Measurements from ENCODE around the gene CKS2.
"Not testable (repeated sequence)": the region's sequence is repeated elsewhere in the genome, so short reads cannot be mapped to it uniquely, and the experiment has no call there.

The CKS2 gene

GRCh38 chr9:89311346-89312221, 589 bp downstream of the CKS2 start:
- DNase-seq, result no peak

- DNase-seq, result no peak
Measured at GRCh38 chr9:89312222-89312571, 1.2 kb downstream of the CKS2 start.

GRCh38 chr9:89313842-89314241, 2.8 kb downstream of the CKS2 start:
- DNase-seq, result no peak

GRCh38 chr9:89314955-89315354, 4.0 kb downstream of the CKS2 start:
- DNase-seq, result no peak

GRCh38 chr9:89315482-89315881, 4.5 kb downstream of the CKS2 start:
- no peak for DNase-seq

- no peak for DNase-seq
Measured at GRCh38 chr9:89317282-89317681, 6.3 kb downstream of the CKS2 start.

- peak; percentile 94 for DNase-seq
Measured at GRCh38 chr9:89318123-89319014, 7.4 kb downstream of the CKS2 start, which contains the start of gene SECISBP2. TSS of gene SECISBP2 (plus strand) at chr9:89318500. CDS start at chr9:89318577, 77 bp downstream.

- DNase-seq, result no peak
Measured at GRCh38 chr9:89319015-89319905, 8.3 kb downstream of the CKS2 start.

GRCh38 chr9:89323390-89323789, 12.4 kb downstream of the CKS2 start:
- no peak for DNase-seq

GRCh38 chr9:89325733-89326132, 14.7 kb downstream of the CKS2 start:
- DNase-seq, result no peak

GRCh38 chr9:89328064-89328463, 17.1 kb downstream of the CKS2 start:
- DNase-seq, result no peak

- no peak for DNase-seq
Measured at GRCh38 chr9:89329917-89330316, 18.9 kb downstream of the CKS2 start.

- no peak for DNase-seq
Measured at GRCh38 chr9:89330513-89330912, 19.5 kb downstream of the CKS2 start.

GRCh38 chr9:89339807-89340206, 28.8 kb downstream of the CKS2 start:
- DNase-seq, result no peak

GRCh38 chr9:89340332-89340731, 29.3 kb downstream of the CKS2 start:
- no peak for DNase-seq

- no peak for DNase-seq
Measured at GRCh38 chr9:89342213-89342612, 31.2 kb downstream of the CKS2 start.

GRCh38 chr9:89342948-89343347, 32.0 kb downstream of the CKS2 start:
- DNase-seq, result no peak

- not testable (repeated sequence) for DNase-seq
Measured at GRCh38 chr9:89343812-89344211, 32.8 kb downstream of the CKS2 start.

GRCh38 chr9:89345476-89345875, 34.5 kb downstream of the CKS2 start:
- DNase-seq, result no peak

GRCh38 chr9:89346696-89347095, 35.7 kb downstream of the CKS2 start:
- no peak for DNase-seq

- DNase-seq, result no peak
Measured at GRCh38 chr9:89347651-89348050, 36.7 kb downstream of the CKS2 start.

GRCh38 chr9:89349607-89350006, 38.6 kb downstream of the CKS2 start:
- DNase-seq, result no peak

Data from CD4-positive, alpha-beta T cell treated with Interleukin-4 for 4 hours (primary cell).